ENCODE measurements around the gene MYCL.
"Not testable (repeated sequence)": the region's sequence is repeated elsewhere in the genome, so short reads cannot be mapped to it uniquely, and the experiment has no call there.

MYCL gene

DNA sequence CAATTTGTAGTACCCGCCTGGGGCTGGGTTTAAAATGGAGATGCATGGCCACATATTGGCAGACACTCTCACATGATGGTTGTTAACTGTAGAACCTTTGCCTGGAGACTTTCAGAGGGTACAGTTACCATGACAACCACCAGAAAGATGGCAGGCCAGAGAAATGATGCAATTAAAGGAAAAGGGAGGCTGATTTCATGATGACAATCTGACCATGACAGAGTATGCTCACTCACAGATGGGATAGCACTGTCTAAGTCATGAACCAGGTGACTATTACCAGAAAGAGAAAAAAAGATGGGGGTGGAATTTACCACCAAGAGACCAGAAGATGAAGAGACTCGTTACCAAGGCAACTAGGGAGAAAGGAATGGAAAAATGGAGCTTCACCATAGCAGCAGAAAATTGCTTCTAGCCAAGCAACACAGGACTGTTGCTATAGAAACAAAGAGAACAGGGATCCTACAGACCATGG, 14.9 kb downstream of the MYCL start:
- Mint-ChIP-seq H3K36me3 (ENCODE audit: low read depth) (peaks cover 16% of the 10 kb centered on the region), H3K4me1 (peaks cover 15% of the 10 kb centered on the region), H3K27me3 (peaks cover 5% of the 10 kb centered on the region), H3K9me3 (no peaks in the 10 kb centered on the region), H3K4me3 (no peak overlapping the region), H3K27ac (no peak overlapping the region)
- DNase-seq = no peak
- ATAC-seq = peak; percentile 53

GRCh38 chr1:39885516-39885915, 16.2 kb downstream of the MYCL start:
- peaks cover 22% of the 10 kb centered on the region for H3K4me1 Mint-ChIP-seq
- H3K27ac Mint-ChIP-seq = no peak overlapping the region
- H3K27me3 Mint-ChIP-seq = peaks cover 4% of the 10 kb centered on the region
- H3K36me3 Mint-ChIP-seq (ENCODE audit: low read depth) = peaks cover 23% of the 10 kb centered on the region
- H3K9me3 Mint-ChIP-seq = no peaks in the 10 kb centered on the region
- ATAC-seq = no peak
- H3K4me3 Mint-ChIP-seq = no peak overlapping the region
- no peak for DNase-seq

- H3K9me3 Mint-ChIP-seq = no peaks in the 10 kb centered on the region
- peak overlapping the region; percentile 94 for H3K4me3 Mint-ChIP-seq
- peaks cover 32% of the 10 kb centered on the region for H3K36me3 Mint-ChIP-seq (ENCODE audit: low read depth)
- ATAC-seq (no peak), DNase-seq (no peak)
- peak overlapping the region; percentile 92 for H3K27ac Mint-ChIP-seq
- no peaks in the 10 kb centered on the region for H3K27me3 Mint-ChIP-seq
- H3K4me1 Mint-ChIP-seq = peaks cover 40% of the 10 kb centered on the region
Measured at GRCh38 chr1:39882152-39882551, 19.6 kb downstream of the MYCL start.

- H3K27ac Mint-ChIP-seq = no peak overlapping the region
- peaks cover 48% of the 10 kb centered on the region for H3K36me3 Mint-ChIP-seq (ENCODE audit: low read depth)
- no peak overlapping the region for H3K4me3 Mint-ChIP-seq
- H3K4me1 Mint-ChIP-seq = peaks cover 50% of the 10 kb centered on the region
- ATAC-seq (no peak), DNase-seq (no peak)
- no peaks in the 10 kb centered on the region for H3K27me3 Mint-ChIP-seq
- no peaks in the 10 kb centered on the region for H3K9me3 Mint-ChIP-seq
Measured at GRCh38 chr1:39877980-39878956, 23.4 kb downstream of the MYCL start.

- Mint-ChIP-seq H3K27me3 (no peaks in the 10 kb centered on the region), H3K4me3 (no peak overlapping the region), H3K27ac (no peak overlapping the region), H3K4me1 (peaks cover 49% of the 10 kb centered on the region), H3K36me3 (ENCODE audit: low read depth) (peaks cover 42% of the 10 kb centered on the region), H3K9me3 (no peaks in the 10 kb centered on the region)
- DNase-seq (no peak), ATAC-seq (no peak)
Measured at GRCh38 chr1:39877231-39877778, 24.4 kb downstream of the MYCL start.

GRCh38 chr1:39876144-39876543, 25.6 kb downstream of the MYCL start:
- Mint-ChIP-seq H3K9me3 (no peaks in the 10 kb centered on the region), H3K4me1 (peaks cover 40% of the 10 kb centered on the region), H3K4me3 (no peak overlapping the region), H3K36me3 (ENCODE audit: low read depth) (peaks cover 33% of the 10 kb centered on the region), H3K27me3 (no peaks in the 10 kb centered on the region), H3K27ac (no peak overlapping the region)
- ATAC-seq (no peak), DNase-seq (no peak)

GRCh38 chr1:39872698-39873097, 29.0 kb downstream of the MYCL start:
- Mint-ChIP-seq H3K9me3 (no peaks in the 10 kb centered on the region), H3K27ac (no peak overlapping the region), H3K27me3 (no peaks in the 10 kb centered on the region), H3K36me3 (ENCODE audit: low read depth) (peaks cover 42% of the 10 kb centered on the region), H3K4me1 (peaks cover 26% of the 10 kb centered on the region), H3K4me3 (no peak overlapping the region)
- no peak for DNase-seq
- ATAC-seq = no peak

GRCh38 chr1:39871796-39872195, 29.9 kb downstream of the MYCL start:
- no peak for ATAC-seq
- Mint-ChIP-seq H3K4me1 (peaks cover 19% of the 10 kb centered on the region), H3K27ac (no peak overlapping the region), H3K4me3 (no peak overlapping the region), H3K36me3 (ENCODE audit: low read depth) (peaks cover 35% of the 10 kb centered on the region), H3K9me3 (no peaks in the 10 kb centered on the region), H3K27me3 (no peaks in the 10 kb centered on the region)
- no peak for DNase-seq

DNA sequence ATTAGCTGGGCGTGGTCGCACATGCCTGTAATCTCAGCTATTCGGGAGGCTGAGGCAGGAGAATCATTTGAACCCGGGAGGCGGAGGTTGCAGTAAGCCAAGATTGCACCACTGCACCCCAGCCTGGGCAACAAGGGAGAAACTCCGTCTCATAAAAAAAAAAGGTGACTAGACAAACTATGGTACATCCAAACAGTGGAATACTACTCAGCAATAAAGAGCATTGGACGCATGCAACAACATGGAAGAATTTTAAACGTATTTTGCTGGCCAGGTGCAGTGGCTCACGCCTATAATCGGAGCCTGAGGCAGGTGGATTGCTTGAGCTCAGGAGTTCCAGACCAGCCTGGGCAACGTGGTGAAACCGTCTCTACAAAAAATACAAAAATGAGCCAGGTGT, 30.7 kb downstream of the MYCL start:
- not testable (repeated sequence) for H3K9me3 Mint-ChIP-seq, DNase-seq, ATAC-seq, H3K27me3 Mint-ChIP-seq, H3K27ac Mint-ChIP-seq, H3K4me3 Mint-ChIP-seq
- Mint-ChIP-seq H3K4me1 (peaks cover 16% of the 10 kb centered on the region), H3K36me3 (ENCODE audit: low read depth) (peaks cover 32% of the 10 kb centered on the region)

- not testable (repeated sequence) for DNase-seq, H3K4me1 Mint-ChIP-seq, H3K4me3 Mint-ChIP-seq, H3K27ac Mint-ChIP-seq, ATAC-seq, H3K9me3 Mint-ChIP-seq, H3K27me3 Mint-ChIP-seq
- peaks cover 29% of the 10 kb centered on the region for H3K36me3 Mint-ChIP-seq (ENCODE audit: low read depth)
Measured at GRCh38 chr1:39869538-39870112, 32.1 kb downstream of the MYCL start.

DNA sequence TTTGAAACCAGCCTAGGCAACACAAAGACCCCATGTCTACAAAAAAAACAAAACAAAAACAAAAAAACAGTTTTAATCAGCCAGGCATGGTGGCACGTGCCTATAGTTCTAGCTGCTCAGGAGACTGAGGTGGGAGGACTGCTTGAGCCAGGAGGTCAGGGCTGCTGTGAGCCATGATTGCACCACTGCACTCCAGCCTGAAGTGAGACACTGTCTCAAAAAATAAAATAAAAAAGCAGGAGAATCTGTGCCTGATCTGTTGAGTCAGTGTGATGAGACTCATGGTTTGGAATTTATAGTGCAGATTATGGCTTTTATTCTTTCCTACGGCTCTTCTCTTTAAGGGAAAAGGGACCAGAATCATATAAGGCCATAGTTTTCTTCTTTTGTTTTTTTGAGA, 35.0 kb downstream of the MYCL start:
- no peak for ATAC-seq
- H3K36me3 Mint-ChIP-seq (ENCODE audit: low read depth) = peaks cover 36% of the 10 kb centered on the region
- no peaks in the 10 kb centered on the region for H3K4me1 Mint-ChIP-seq
- no peak overlapping the region for H3K4me3 Mint-ChIP-seq
- no peak overlapping the region for H3K27ac Mint-ChIP-seq
- DNase-seq = no peak
- H3K27me3 Mint-ChIP-seq = no peaks in the 10 kb centered on the region
- no peaks in the 10 kb centered on the region for H3K9me3 Mint-ChIP-seq

DNA sequence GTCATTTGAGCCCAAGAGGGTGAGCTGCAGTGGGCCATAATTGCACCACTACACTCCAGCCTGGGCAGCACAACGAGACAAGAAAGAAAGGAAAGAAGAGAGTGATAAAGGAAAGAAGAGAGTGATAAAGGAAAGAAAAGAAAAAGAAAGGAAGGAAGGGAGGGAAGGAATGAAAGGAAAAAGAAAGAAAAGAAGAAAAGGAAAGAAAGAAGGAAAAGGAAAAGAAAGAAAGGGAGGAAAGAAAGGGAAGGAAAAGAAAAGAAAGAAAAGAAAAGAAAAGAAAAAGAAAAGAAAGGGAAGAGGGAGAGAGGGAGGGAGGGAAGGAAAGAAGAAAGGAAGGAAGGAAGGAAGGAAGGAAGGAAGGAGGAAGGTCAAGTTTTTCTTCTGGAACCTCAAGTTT, 36.0 kb downstream of the MYCL start:
- H3K36me3 Mint-ChIP-seq (ENCODE audit: low read depth) = peaks cover 35% of the 10 kb centered on the region
- no peak for DNase-seq
- no peaks in the 10 kb centered on the region for H3K9me3 Mint-ChIP-seq

GRCh38 chr1:39863177-39863576, 38.5 kb downstream of the MYCL start:
- Mint-ChIP-seq H3K4me3 (no peak overlapping the region), H3K27ac (no peak overlapping the region), H3K4me1 (no peaks in the 10 kb centered on the region), H3K36me3 (ENCODE audit: low read depth) (peaks cover 26% of the 10 kb centered on the region), H3K9me3 (no peaks in the 10 kb centered on the region), H3K27me3 (no peaks in the 10 kb centered on the region)
- DNase-seq (no peak), ATAC-seq (no peak)

More for the DNA sequence above, 36.0 kb downstream of the MYCL start:
- no peak for ATAC-seq
- Mint-ChIP-seq H3K27ac (no peak overlapping the region), H3K4me3 (no peak overlapping the region), H3K4me1 (no peaks in the 10 kb centered on the region), H3K27me3 (no peaks in the 10 kb centered on the region)

DNA sequence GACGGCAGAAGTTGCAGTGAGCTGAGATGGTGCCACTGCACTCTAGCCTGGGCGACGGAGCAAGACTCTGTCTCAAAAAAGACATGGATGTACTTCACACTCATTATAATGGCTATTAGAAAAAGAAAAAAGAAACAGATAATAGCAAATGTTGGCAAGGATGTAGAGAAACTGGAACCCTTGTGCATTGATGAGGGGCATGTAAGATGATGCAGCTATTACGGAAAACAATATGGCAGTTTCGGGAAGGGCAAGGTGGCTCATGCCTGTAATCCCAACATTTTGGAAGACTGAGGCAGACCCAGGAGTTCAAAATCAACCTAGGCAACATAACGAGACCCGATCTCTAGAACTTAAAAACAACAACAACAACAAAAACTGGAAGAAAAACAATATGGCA, 40.7 kb downstream of the MYCL start:
- Mint-ChIP-seq H3K4me3 (no peak overlapping the region), H3K9me3 (no peaks in the 10 kb centered on the region), H3K4me1 (no peaks in the 10 kb centered on the region), H3K27me3 (no peaks in the 10 kb centered on the region), H3K27ac (no peak overlapping the region), H3K36me3 (ENCODE audit: low read depth) (peaks cover 29% of the 10 kb centered on the region)
- ATAC-seq = no peak
- DNase-seq = no peak

All from activated naive CD8-positive, alpha-beta T cell treated with anti-CD3 and anti-CD28 coated beads, Interleukin-2, amount 50 U/mL, for 24 hours (primary cell).